HEK293T (cell line): ENCODE data around the gene TEF.

Source experiments
- CTCF ChIA-PET: fragments of 350-600 bp; formaldehyde crosslinking; extraction: SDS; loops from one replicate; lab custom pipeline; 2021; ENCODE audit warnings: antibody characterized with exemption, inconsistent platforms; lab: Yijun Ruan, JAX
- POLR2A ChIA-PET: fragments of 350-600 bp; formaldehyde crosslinking; extraction: SDS; loops from one replicate; lab custom pipeline; 2020; ENCODE audit warnings: antibody characterized with exemption, inconsistent platforms; lab: Yijun Ruan, JAX
- DNase-seq: peaks from one replicate; pipeline ENCODE4 v3.0.0; 2012; ENCODE audit warnings: mixed read lengths; ENCODE audit errors: extremely low spot score
- ARNT ChIP-seq: fragments of 450-650 bp; IDR thresholded peaks from 2 replicates; pipeline ENCODE4 v1.6.1; 2017; ENCODE audit warnings: mild to moderate bottlenecking
- BHLHE40 ChIP-seq: fragments of 450-650 bp; IDR thresholded peaks from 2 replicates; pipeline ENCODE4 v1.6.1; 2016; ENCODE audit warnings: mild to moderate bottlenecking, moderate library complexity, borderline replicate concordance
- CTBP1 ChIP-seq: fragments of 450-650 bp; IDR thresholded peaks from 2 replicates; pipeline ENCODE4 v1.6.1; 2016; ENCODE audit warnings: borderline replicate concordance
- ELF4 ChIP-seq: fragments of 450-650 bp; IDR thresholded peaks from 2 replicates; pipeline ENCODE4 v1.6.1; 2017; ENCODE audit warnings: antibody characterized with exemption
- FOXA1 ChIP-seq: fragments of 450-650 bp; IDR thresholded peaks from 2 replicates; pipeline ENCODE4 v1.6.1; 2016; ENCODE audit warnings: mild to moderate bottlenecking
- FOXK2 ChIP-seq: fragments of 450-650 bp; IDR thresholded peaks from 2 replicates; pipeline ENCODE4 v1.6.1; 2016; ENCODE audit warnings: mild to moderate bottlenecking
- FOXM1 ChIP-seq: fragments of 450-650 bp; IDR thresholded peaks from 2 replicates; pipeline ENCODE4 v1.6.1; 2017; ENCODE audit warnings: mild to moderate bottlenecking, borderline replicate concordance
- HDGF ChIP-seq: fragments of 450-650 bp; IDR thresholded peaks from 2 replicates; pipeline ENCODE4 v1.6.1; 2017; ENCODE audit warnings: antibody characterized with exemption, borderline replicate concordance
- L3MBTL2 ChIP-seq: fragments of 450-650 bp; conservative IDR thresholded peaks from 2 replicates; pipeline ENCODE4 v1.6.1; 2016; ENCODE audit warnings: mild to moderate bottlenecking
- LEF1 ChIP-seq: fragments of 450-650 bp; IDR thresholded peaks from 2 replicates; pipeline ENCODE4 v1.6.1; 2017; ENCODE audit warnings: mild to moderate bottlenecking, borderline replicate concordance
- NFRKB ChIP-seq: fragments of 450-650 bp; IDR thresholded peaks from 2 replicates; pipeline ENCODE4 v1.6.1; 2016; ENCODE audit warnings: mild to moderate bottlenecking, moderate library complexity
- SP1 ChIP-seq: fragments of 450-650 bp; IDR thresholded peaks from 2 replicates; pipeline ENCODE4 v1.6.1; 2017
- SUZ12 ChIP-seq: fragments of 450-650 bp; IDR thresholded peaks from 2 replicates; pipeline ENCODE4 v1.6.1; 2016; ENCODE audit warnings: mild to moderate bottlenecking
- TARDBP ChIP-seq: fragments of 450-650 bp; IDR thresholded peaks from 2 replicates; pipeline ENCODE4 v1.6.1; 2016
- ZNF384 ChIP-seq: fragments of 450-650 bp; IDR thresholded peaks from 2 replicates; pipeline ENCODE4 v1.6.1; 2016
- TF ChIP-seq, protein P1 (sequence below): fragments of 450-650 bp; IDR thresholded peaks from 2 replicates; pipeline ENCODE4 v1.6.1; 2016

Gene TEF

DNA sequence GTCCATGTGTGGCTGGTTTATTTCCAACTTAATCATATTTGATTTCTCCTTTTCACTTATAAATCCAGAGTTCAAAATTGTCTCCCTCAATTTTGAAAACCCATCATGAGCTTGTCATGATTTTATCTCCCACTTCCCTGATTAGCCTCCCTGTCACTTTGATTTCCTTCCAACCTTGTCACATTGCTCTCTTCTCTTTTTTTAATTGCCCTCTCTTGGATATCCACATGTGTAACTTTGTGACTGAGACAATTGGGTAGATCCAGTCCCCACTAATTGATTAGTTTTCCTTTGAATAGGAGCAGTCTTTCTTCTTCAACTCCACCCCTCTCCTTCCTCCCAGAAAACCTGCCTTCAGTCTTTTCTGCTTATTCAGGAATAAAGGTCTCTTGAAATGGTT lies 2.4 kb downstream of the TEF start:
- ChIA-PET CTCF (no interaction called here), POLR2A (interaction anchor here (1.2 to 1.7 kb wide), 2 partner anchors 18 to 62 kb away, joined by 3 to 5 read pairs; partner anchors contain the start of gene TOB2)
- TF ChIP-seq CTBP1 (no peak), FOXK2 (no peak), LEF1 (no peak), L3MBTL2 (no peak), NFRKB (no peak), SUZ12 (no peak), HDGF (no peak), SP1 (no peak), BHLHE40 (no peak), TARDBP (no peak), ARNT (no peak)
- TF ChIP-seq, protein P1, sequence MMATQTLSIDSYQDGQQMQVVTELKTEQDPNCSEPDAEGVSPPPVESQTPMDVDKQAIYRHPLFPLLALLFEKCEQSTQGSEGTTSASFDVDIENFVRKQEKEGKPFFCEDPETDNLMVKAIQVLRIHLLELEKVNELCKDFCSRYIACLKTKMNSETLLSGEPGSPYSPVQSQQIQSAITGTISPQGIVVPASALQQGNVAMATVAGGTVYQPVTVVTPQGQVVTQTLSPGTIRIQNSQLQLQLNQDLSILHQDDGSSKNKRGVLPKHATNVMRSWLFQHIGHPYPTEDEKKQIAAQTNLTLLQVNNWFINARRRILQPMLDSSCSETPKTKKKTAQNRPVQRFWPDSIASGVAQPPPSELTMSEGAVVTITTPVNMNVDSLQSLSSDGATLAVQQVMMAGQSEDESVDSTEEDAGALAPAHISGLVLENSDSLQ: no peak
- no peak for DNase-seq

DNA sequence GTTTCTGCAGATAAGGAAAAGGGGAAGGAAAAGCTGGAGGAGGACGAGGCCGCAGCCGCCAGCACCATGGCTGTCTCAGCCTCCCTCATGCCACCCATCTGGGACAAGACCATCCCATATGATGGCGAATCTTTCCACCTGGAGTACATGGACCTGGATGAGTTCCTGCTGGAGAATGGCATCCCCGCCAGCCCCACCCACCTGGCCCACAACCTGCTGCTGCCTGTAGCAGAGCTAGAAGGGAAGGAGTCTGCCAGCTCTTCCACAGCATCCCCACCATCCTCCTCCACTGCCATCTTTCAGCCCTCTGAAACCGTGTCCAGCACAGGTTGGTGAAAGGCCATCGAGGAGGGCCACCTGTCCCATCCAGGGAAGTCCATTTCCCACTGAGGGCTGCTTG lies 5.6 kb downstream of the TEF start:
- POLR2A ChIA-PET: no interaction called here
- CTCF ChIA-PET: no interaction called here
- DNase-seq: no peak

DNA sequence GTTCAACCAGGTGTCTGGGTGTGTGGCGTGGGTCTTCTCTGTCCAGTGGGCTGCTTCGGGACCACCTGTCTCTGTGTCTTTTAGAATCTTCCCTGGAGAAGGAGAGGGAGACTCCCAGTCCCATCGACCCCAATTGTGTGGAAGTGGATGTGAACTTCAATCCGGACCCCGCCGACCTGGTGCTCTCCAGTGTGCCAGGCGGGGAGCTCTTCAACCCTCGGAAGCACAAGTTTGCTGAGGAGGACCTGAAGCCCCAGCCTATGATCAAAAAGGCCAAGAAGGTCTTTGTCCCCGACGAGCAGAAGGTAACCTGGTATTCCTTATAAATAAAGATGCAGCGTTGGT lies 12.2 kb downstream of the TEF start:
- no peak for TF ChIP-seq L3MBTL2
- TF ChIP-seq TARDBP: no peak
- no peak for TF ChIP-seq HDGF
- no peak for TF ChIP-seq SP1
- no peak for TF ChIP-seq CTBP1
- no peak for TF ChIP-seq BHLHE40
- no peak for TF ChIP-seq FOXM1
- no peak for TF ChIP-seq NFRKB
- no peak for DNase-seq
- ChIA-PET POLR2A (interaction anchor here (0.9 kb wide), 1 partner anchor 12 kb away, joined by 4 read pairs; the partner anchor contains the start of gene TEF), CTCF (no interaction called here)

More for the DNA sequence above, 5.6 kb downstream of the TEF start:
- TF ChIP-seq ZNF384 (no peak), LEF1 (no peak), BHLHE40 (no peak), FOXK2 (no peak), TARDBP (no peak), NFRKB (no peak), SUZ12 (no peak), FOXA1 (no peak), CTBP1 (no peak), L3MBTL2 (no peak), ELF4 (no peak), HDGF (no peak), ARNT (no peak), FOXM1 (no peak)
- TF ChIP-seq, protein P1: no peak

DNA sequence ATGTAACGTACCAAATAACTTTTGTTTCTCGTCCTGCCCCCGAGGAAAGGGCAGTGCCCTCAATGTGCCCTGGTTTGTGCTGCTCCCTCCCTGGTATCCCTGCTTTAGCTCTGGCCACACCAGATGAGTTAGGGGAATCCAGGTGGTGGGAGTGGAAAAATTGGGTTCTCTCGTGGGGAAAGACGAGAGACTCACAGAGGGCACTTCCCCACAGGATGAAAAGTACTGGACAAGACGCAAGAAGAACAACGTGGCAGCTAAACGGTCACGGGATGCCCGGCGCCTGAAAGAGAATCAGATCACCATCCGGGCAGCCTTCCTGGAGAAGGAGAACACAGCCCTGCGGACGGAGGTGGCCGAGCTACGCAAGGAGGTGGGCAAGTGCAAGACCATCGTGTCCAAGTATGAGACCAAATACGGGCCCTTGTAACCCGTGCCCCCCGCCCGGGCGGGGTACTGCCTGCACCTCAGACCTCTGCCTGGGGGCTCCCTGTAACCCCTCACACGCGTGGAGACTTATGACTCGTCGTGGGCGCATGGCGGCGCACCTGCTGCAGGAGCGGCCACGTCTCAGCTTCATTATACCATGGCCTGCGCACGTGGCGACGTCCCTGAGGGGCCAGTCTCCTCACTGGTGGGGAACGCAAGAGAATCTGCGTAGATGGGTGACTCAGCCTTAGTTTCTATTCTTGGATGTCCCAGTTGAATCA lies 13.9 kb downstream of the TEF start:
- POLR2A ChIA-PET: interaction anchor here (1.3 to 1.5 kb wide), 2 partner anchors 14 to 15 kb away, joined by 3 to 5 read pairs; partner anchors contain the start of gene TEF
- CTCF ChIA-PET: no interaction called here
- no peak for DNase-seq
- TF ChIP-seq SUZ12 (no peak), ELF4 (no peak), FOXK2 (no peak), SP1 (no peak), ARNT (no peak), FOXM1 (no peak), FOXA1 (no peak)
- TF ChIP-seq, protein P1: no peak

DNA sequence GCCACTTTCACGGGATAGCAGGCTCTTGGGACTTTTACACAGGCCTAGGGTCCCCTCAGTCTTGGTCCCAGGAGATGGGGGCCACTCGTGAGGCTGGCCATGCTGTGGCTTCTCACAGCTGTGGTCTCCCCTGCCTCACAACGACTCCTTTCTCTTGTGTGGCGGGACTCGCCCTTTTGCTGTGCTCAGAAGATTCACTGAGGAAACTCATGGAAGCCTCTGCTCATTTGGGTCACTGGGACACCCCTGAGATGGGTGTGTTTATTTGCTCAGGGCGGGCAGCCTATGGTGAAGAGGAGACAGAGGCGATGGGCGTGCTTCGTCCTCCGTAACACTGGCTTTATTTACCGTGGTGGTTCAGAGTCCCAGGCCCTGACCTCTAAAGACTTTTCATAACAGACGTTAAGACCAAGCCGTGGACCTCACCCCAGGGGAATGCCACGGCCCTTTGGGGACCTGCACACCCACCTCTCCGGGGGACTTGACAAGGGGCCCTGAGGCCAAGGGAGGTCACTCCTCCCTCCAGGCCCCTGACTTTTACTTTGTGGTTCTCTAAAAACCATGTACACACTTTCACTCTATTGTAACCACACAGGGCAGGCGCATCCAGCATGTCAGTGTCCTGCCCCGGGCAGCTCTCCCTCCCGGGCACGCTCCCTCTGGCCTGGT lies 15.5 kb downstream of the TEF start:
- ChIA-PET POLR2A (interaction anchor here (1.3 kb wide), 1 partner anchor 15 kb away, joined by 3 read pairs; the partner anchor contains the start of gene TEF), CTCF (no interaction called here)
- TF ChIP-seq HDGF (no peak), LEF1 (no peak), ZNF384 (no peak), FOXK2 (no peak), ELF4 (no peak), CTBP1 (no peak), BHLHE40 (no peak), L3MBTL2 (no peak), SP1 (no peak), ARNT (no peak)
- no peak for DNase-seq

DNA sequence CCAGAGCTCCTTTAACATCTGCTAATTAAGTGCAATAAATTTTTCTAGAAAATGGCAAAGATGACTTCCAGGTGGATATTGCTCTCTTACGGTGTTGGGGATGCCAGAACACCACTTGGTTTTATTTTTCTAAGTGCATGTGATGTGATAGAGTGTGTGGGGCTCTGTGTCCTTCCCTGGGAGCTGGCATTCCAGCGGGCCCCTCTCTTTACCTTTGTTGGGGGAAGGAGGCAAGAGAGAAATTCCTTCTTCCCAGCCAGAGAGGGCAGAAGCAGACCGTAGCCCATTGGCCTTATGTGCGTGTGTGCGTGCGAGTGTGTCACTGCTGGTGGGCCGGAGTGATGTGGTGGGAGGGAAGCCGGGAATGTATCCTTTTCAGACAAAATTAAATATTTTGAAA lies 17.2 kb downstream of the TEF start:
- ChIA-PET CTCF (no interaction called here), POLR2A (interaction anchor here (1.4 kb wide), 1 partner anchor 17 kb away, joined by 5 read pairs; the partner anchor contains the start of gene TEF)
- TF ChIP-seq CTBP1: no peak
- TF ChIP-seq, protein P1: no peak
- TF ChIP-seq LEF1: no peak
- no peak for TF ChIP-seq FOXK2
- no peak for TF ChIP-seq ELF4
- TF ChIP-seq ARNT: no peak
- no peak for TF ChIP-seq SUZ12
- no peak for TF ChIP-seq L3MBTL2
- no peak for TF ChIP-seq FOXA1
- no peak for DNase-seq
